GM23248 (cell line): ENCODE measurements around the gene TEX19.
"Not testable (repeated sequence)": the region's sequence is repeated elsewhere in the genome, so short reads cannot be mapped to it uniquely, and the experiment has no call there.

Source experiments
- EZH2 ChIP-seq: fragments of 200-600 bp; sonication (generic); IDR thresholded peaks from 2 replicates; pipeline ENCODE4 v1.6.1; 2018; ENCODE audit warnings: antibody characterized with exemption, mild to moderate bottlenecking; ENCODE audit not compliant: insufficient read depth, poor library complexity, severe bottlenecking
- EZH2phosphoT487 ChIP-seq: fragments of 200-600 bp; sonication (generic); IDR thresholded peaks from 2 replicates; pipeline ENCODE4 v1.6.1; 2018; ENCODE audit warnings: antibody characterized with exemption, moderate library complexity, mild to moderate bottlenecking, low read depth; ENCODE audit not compliant: insufficient read depth

DNA sequence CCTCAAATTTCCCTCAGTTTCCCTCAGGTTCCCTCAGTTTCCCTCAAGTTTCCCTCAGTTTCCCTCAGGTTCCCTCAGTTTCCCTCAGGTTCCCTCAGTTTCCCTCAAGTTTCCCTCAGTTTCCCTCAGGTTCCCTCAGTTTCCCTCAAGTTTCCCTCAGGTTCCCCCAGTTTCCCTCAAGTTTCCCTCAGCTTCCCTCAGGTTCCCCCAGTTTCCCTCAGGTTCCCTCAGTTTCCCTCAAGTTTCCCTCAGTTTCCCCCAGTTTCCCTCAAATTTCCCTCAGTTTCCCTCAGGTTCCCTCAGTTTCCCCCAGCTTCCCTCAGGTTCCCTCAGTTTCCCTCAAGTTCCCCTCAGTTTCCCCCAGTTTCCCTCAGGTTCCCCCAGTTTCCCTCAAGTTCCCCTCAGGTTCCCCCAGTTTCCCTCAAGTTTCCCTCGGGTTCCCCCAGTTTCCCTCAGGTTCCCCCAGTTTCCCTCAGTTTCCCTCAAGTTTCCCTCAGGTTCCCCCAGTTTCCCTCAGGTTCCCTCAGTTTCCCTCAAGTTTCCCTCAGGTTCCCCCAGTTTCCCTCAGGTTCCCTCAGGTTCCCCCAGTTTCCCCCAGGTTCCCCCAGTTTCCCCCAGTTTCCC, 516 bp downstream of the TEX19 start:
- TF ChIP-seq EZH2, EZH2phosphoT487: not testable (repeated sequence)
